Measurements from ENCODE around the gene SLC22A3.

- TF ChIP-seq CTCF (IDR thresholded peaks at IDR 0.05) (no peak), SMC3 (IDR thresholded peaks at IDR 0.05) (no peak), ZNF302 (CRISPR knock-in tag; IDR thresholded peaks at IDR 0.05) (no peak), RARB (CRISPR knock-in tag; IDR thresholded peaks at IDR 0.05) (no peak), KDM1A (IDR thresholded peaks at IDR 0.05; ENCODE audit: low read depth) (no peak), ESRRA (IDR thresholded peaks at IDR 0.05; ENCODE audit: borderline replicate concordance, low read length) (no peak)
Observed at GRCh38 chr6:160368670-160369069, 20.5 kb downstream of the SLC22A3 start.
